H1 (cell line): ENCODE measurements around the gene GNG12. TPM values are rescaled to one million over a fixed set of nuclear protein-coding genes. Genes with fewer than 3 reads are reported as not detected.

Experiments used
- FOSL1 ChIP-seq: IDR thresholded peaks from 2 replicates; pipeline ENCODE4 v1.6.1; 2011; ENCODE audit warnings: mild to moderate bottlenecking, low read depth, low read length, moderate library complexity; ENCODE audit not compliant: insufficient read depth
- polyA plus RNA-seq, 7 experiments: library from polyadenylated mRNA; depleted of rRNA in 3 of 7; stranded (reverse) in 5 of 7; unstranded in 2 of 7; fragments of >200 nt in 5 of 7; fragments of 200-250 nt in 2 of 7; gene quantifications; 1 replicate in 5 of 7; 2 replicates in 1 of 7; 4 replicates in 1 of 7; pipeline versions ENCODE4 v1.2.1 to v1.2.3, GENCODE V29; 2011 to 2013; ENCODE audit warnings: missing spikeins in 2 of 7, mixed read lengths in 2 of 7
- total RNA-seq: library from RNA; stranded (reverse); fragmentation: NEBNext Ultra II Directional; extraction: Animal tissue kit (Norgen Biotek cat#: 25700); gene quantifications from 2 replicates; pipeline ENCODE4 v1.2.1, GENCODE V29; 2021
- TF ChIP-seq, protein P1 (sequence below): IDR thresholded peaks from 2 replicates; pipeline ENCODE4 v1.6.1; 2012; ENCODE audit warnings: inconsistent platforms

GNG12 gene
- total and polyA plus RNA-seq, 2 of the 8 experiments (the other 6 are each of a cell fraction or from before 2014, with no cell fraction given): 11.4 to 35.8 TPM

GRCh38 chr1:67777440-67777839 lies 55.8 kb downstream of the GNG12 start (continued):
- TF ChIP-seq, protein P1, sequence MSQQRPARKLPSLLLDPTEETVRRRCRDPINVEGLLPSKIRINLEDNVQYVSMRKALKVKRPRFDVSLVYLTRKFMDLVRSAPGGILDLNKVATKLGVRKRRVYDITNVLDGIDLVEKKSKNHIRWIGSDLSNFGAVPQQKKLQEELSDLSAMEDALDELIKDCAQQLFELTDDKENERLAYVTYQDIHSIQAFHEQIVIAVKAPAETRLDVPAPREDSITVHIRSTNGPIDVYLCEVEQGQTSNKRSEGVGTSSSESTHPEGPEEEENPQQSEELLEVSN: no peak
- TF ChIP-seq FOSL1: no peak
- TF ChIP-seq, all 59 proteins: peak for 0
